ENCODE measurements around the gene ZFP69.

The ZFP69 gene

GRCh38 chr1:40476924-40477677 is at the start of gene ZFP69:
ZFP69 (plus strand) TSS chr1:40477290; CDS start chr1:40479362, 2,072 bp downstream.
- no peak within 1 kb of the TSS for H3K27ac ChIP-seq

GRCh38 chr1:40431385-40431784 is 45.7 kb upstream of the ZFP69 start:
- no peak for TF ChIP-seq CTCF (conservative IDR thresholded peaks at IDR 0.05)

More at GRCh38 chr1:40476924-40477677, at the start of gene ZFP69:
- TF ChIP-seq CTCF (conservative IDR thresholded peaks at IDR 0.05): no peak

GRCh38 chr1:40432644-40433390 is 44.3 kb upstream of the ZFP69 start:
- H3K27ac ChIP-seq: no peak overlapping the region
- TF ChIP-seq CTCF (conservative IDR thresholded peaks at IDR 0.05): no peak

More at GRCh38 chr1:40431385-40431784, 45.7 kb upstream of the ZFP69 start:
- H3K27ac ChIP-seq: no peak overlapping the region

GRCh38 chr1:40435471-40435870 is 41.6 kb upstream of the ZFP69 start:
- no peak overlapping the region for H3K27ac ChIP-seq

GRCh38 chr1:40435876-40436275 is 41.2 kb upstream of the ZFP69 start:
- no peak for TF ChIP-seq CTCF (conservative IDR thresholded peaks at IDR 0.05)
- no peak overlapping the region for H3K27ac ChIP-seq

More at GRCh38 chr1:40435471-40435870, 41.6 kb upstream of the ZFP69 start:
- TF ChIP-seq CTCF (conservative IDR thresholded peaks at IDR 0.05): no peak

GRCh38 chr1:40438391-40439015 is 38.6 kb upstream of the ZFP69 start:
- TF ChIP-seq CTCF (conservative IDR thresholded peaks at IDR 0.05): peak; percentile 79
- H3K27ac ChIP-seq: no peak overlapping the region

- no peak for TF ChIP-seq CTCF (conservative IDR thresholded peaks at IDR 0.05)
- H3K27ac ChIP-seq: no peak overlapping the region
Observed at GRCh38 chr1:40439247-40439646, 37.8 kb upstream of the ZFP69 start.

All from VCaP (cell line).